Neural crest cell (in vitro differentiated cells): ENCODE data around the gene LTBP4. TPM values are rescaled to one million over a fixed set of nuclear protein-coding genes. Genes with fewer than 3 reads are reported as not detected.
A peak's percentile ranks its signal among the peaks of the same experiment; 100 is the strongest.

Experiments
- DNase-seq: peaks from one replicate; pipeline ENCODE4 v3.0.0; 2021; ENCODE audit warnings: low read depth, mixed read lengths, low spot score
- H3K27ac Mint-ChIP-seq: one replicate; pipeline ENCODE4 v1.8.0; 2021; ENCODE audit warnings: mild to moderate bottlenecking, mixed read lengths; ENCODE audit not compliant: unreplicated experiment
- H3K27me3 Mint-ChIP-seq: 2 replicates; pipeline ENCODE4 v1.8.0; 2021; ENCODE audit warnings: low read depth, mild to moderate bottlenecking, mixed read lengths
- H3K36me3 Mint-ChIP-seq: 2 replicates; pipeline ENCODE4 v1.8.0; 2021; ENCODE audit warnings: low read depth, mild to moderate bottlenecking, mixed read lengths
- H3K4me1 Mint-ChIP-seq: 2 replicates; pipeline ENCODE4 v1.8.0; 2021; ENCODE audit warnings: mixed read lengths
- H3K4me3 Mint-ChIP-seq: one replicate; pipeline ENCODE4 v1.8.0; 2021; ENCODE audit warnings: mild to moderate bottlenecking, mixed read lengths
- H3K9me3 Mint-ChIP-seq: 2 replicates; pipeline ENCODE4 v1.8.0; 2021; ENCODE audit warnings: mixed read lengths
- total RNA-seq: library from RNA; stranded (reverse); gene quantifications from 2 replicates; pipeline ENCODE4 v1.2.1, GENCODE V29; 2021
- TF ChIP-seq, protein P1 (sequence below): fragments of 200-600 bp; sonication (generic); conservative IDR thresholded peaks from 2 replicates; pipeline ENCODE4 v1.5.0; 2021; ENCODE audit warnings: antibody characterized with exemption, mild to moderate bottlenecking

Gene LTBP4
- total RNA-seq, 1 donor from 2014 or later: 125 TPM

DNA sequence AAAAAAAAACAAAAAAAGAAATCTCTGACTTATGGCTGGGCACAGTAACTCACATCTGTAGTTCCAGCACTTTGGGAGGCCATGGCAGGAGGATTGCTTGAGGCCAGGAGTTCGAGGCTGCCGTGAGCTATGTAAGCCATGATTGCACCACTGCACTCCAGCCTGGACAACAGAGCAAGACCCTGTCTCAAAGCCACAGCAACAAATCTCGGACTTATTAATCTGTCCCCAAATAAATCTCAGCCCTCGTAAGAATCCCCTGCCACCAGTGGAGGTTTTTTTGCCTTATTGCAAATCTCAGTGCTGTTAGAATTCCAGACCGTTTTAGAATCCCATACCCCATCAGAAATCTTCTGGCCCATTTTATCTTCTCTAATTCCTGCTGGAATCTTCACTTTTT, 19.6 kb upstream of the LTBP4 start:
- Mint-ChIP-seq H3K27ac (no peak overlapping the region), H3K27me3 (no peaks in the 10 kb centered on the region), H3K36me3 (peaks cover under 1% of the 10 kb centered on the region), H3K4me1 (peaks cover 39% of the 10 kb centered on the region), H3K4me3 (no peak overlapping the region), H3K9me3 (no peaks in the 10 kb centered on the region)
- TF ChIP-seq, protein P1, sequence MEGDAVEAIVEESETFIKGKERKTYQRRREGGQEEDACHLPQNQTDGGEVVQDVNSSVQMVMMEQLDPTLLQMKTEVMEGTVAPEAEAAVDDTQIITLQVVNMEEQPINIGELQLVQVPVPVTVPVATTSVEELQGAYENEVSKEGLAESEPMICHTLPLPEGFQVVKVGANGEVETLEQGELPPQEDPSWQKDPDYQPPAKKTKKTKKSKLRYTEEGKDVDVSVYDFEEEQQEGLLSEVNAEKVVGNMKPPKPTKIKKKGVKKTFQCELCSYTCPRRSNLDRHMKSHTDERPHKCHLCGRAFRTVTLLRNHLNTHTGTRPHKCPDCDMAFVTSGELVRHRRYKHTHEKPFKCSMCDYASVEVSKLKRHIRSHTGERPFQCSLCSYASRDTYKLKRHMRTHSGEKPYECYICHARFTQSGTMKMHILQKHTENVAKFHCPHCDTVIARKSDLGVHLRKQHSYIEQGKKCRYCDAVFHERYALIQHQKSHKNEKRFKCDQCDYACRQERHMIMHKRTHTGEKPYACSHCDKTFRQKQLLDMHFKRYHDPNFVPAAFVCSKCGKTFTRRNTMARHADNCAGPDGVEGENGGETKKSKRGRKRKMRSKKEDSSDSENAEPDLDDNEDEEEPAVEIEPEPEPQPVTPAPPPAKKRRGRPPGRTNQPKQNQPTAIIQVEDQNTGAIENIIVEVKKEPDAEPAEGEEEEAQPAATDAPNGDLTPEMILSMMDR: no peak
- no peak for DNase-seq

DNA sequence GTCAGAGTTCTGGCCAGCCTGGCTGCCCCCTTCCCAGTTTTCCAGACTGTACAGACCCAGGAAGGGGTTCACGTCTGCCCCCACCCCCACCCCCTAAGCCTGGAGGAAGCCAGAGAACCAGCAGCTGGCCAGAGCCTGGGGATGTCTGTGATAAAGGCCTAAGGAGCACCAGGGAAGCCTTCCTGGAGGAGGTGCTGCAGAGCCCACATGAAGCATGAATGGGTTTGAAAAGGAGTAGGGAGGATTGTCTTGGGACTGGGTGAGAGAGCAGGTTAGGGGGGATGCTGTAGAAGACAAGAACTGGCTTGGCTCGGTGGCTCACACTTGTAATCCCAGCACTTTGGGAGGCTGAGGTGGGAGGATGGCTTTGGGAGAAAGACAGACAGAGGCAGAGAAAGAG, 18.7 kb upstream of the LTBP4 start:
- Mint-ChIP-seq H3K4me3 (peak overlapping the region; percentile 58), H3K4me1 (peaks cover 38% of the 10 kb centered on the region), H3K27ac (peak overlapping the region; percentile 89), H3K9me3 (no peaks in the 10 kb centered on the region), H3K27me3 (no peaks in the 10 kb centered on the region), H3K36me3 (peaks cover 7% of the 10 kb centered on the region)
- DNase-seq: no peak
- TF ChIP-seq, protein P1: no peak

DNA sequence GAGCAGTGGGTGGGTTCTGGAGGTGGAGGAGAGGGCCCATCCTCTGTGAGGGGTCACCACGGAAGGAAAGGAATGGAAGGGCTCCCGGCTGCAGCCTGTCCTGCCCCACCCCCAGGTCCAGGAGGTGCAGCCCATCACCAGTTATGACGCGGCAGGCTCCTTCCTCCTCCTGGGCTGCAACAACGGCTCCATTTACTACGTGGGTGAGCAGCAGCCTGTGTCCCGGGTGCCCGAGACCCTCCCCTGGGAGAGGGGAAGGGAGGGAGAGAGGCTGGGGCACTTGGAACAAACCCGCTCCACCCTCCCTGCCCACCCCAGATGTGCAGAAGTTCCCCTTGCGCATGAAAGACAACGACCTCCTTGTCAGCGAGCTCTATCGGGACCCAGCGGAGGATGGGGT, 17.9 kb upstream of the LTBP4 start:
- peaks cover 34% of the 10 kb centered on the region for H3K4me1 Mint-ChIP-seq
- no peaks in the 10 kb centered on the region for H3K9me3 Mint-ChIP-seq
- DNase-seq: no peak
- H3K27me3 Mint-ChIP-seq: no peaks in the 10 kb centered on the region
- peak overlapping the region; percentile 58 for H3K4me3 Mint-ChIP-seq
- peak overlapping the region; percentile 89 for H3K27ac Mint-ChIP-seq
- TF ChIP-seq, protein P1: no peak
- H3K36me3 Mint-ChIP-seq: peaks cover 9% of the 10 kb centered on the region

DNA sequence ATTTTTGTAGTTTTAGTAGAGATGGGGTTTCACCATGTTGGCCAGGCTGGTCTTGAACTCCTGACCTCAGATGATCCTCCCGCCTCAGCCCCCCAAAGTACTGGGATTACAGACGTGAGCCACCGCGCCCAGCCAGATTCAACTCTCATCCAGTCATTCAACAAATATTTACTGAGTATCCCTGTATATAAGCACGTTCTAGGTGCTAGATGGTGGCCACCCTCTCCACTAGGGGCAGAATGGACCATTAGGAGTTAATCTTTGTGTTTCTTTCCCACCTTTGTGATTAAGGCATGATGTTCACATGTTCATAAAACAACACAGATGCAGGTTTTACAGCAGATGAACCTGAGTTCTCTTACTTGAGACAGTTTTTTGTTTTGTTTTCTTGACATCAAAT, 17.2 kb upstream of the LTBP4 start:
- TF ChIP-seq, protein P1: peak; percentile 48
- DNase-seq: no peak
- H3K36me3 Mint-ChIP-seq: peaks cover 9% of the 10 kb centered on the region
- peak overlapping the region; percentile 55 for H3K4me3 Mint-ChIP-seq
- H3K27ac Mint-ChIP-seq: no peak overlapping the region
- no peaks in the 10 kb centered on the region for H3K27me3 Mint-ChIP-seq
- no peaks in the 10 kb centered on the region for H3K9me3 Mint-ChIP-seq
- H3K4me1 Mint-ChIP-seq: peaks cover 29% of the 10 kb centered on the region

DNA sequence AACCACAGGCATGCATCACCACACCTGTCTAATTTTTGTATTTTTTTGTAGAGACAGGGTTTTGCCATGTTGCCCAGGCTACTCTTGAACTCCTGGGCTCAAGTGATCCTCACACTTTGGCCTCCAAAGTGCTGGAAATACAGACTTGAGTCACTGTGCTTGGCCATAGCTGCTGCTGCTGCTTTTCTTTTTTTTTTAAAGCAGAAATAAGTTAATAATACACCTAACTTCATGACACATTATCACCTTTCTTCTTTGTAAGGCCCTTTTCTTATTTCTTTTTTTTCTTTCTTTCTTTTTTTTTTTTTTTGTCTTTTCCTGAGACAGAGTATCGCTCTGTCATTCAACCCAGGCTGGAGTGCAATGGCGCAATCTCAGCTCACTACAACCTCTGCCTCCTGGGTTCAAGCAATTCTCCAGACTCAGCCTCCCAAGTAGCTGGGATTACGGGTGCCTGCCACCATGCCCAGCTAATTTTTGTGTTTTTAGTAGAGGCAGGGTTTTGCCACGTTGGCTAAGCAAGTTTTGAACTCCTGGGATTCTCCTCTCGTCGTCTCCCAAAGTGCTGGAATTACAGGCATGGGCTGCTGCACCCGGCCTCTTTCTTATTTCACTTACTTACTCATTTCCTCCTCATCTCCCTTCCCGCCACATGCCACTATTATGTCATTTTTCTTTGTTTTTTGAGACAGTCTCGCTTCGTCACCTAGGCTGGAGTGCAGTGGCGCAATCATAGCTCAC, 15.8 kb upstream of the LTBP4 start:
- no peak for DNase-seq
- Mint-ChIP-seq H3K9me3 (no peaks in the 10 kb centered on the region), H3K36me3 (peaks cover 9% of the 10 kb centered on the region), H3K27me3 (no peaks in the 10 kb centered on the region), H3K4me1 (peaks cover 38% of the 10 kb centered on the region), H3K27ac (no peak overlapping the region), H3K4me3 (no peak overlapping the region)
- TF ChIP-seq, protein P1: no peak
